Measurements from ENCODE around the gene CYCS.

- no peak for TF ChIP-seq POLR2A (IDR thresholded peaks at IDR 0.05)
- TF ChIP-seq, protein P1, sequence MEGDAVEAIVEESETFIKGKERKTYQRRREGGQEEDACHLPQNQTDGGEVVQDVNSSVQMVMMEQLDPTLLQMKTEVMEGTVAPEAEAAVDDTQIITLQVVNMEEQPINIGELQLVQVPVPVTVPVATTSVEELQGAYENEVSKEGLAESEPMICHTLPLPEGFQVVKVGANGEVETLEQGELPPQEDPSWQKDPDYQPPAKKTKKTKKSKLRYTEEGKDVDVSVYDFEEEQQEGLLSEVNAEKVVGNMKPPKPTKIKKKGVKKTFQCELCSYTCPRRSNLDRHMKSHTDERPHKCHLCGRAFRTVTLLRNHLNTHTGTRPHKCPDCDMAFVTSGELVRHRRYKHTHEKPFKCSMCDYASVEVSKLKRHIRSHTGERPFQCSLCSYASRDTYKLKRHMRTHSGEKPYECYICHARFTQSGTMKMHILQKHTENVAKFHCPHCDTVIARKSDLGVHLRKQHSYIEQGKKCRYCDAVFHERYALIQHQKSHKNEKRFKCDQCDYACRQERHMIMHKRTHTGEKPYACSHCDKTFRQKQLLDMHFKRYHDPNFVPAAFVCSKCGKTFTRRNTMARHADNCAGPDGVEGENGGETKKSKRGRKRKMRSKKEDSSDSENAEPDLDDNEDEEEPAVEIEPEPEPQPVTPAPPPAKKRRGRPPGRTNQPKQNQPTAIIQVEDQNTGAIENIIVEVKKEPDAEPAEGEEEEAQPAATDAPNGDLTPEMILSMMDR (IDR thresholded peaks at IDR 0.05), result no peak
Observed at GRCh38 chr7:25121599-25121998, 3.5 kb downstream of the CYCS start.
